Upper lobe of left lung (tissue), 6 donors: ENCODE measurements around the gene MTCL1. TPM values are rescaled to one million over a fixed set of nuclear protein-coding genes. Genes with fewer than 3 reads are reported as not detected.

Source experiments
- ATAC-seq, 2 donors: fragments of 200-7000 bp; cut with Tn5 transposase; one replicate each; pipeline ENCODE4 v1.9.1; 2022; ENCODE audit warnings: mild to moderate bottlenecking in 2 of 2, moderate library complexity in 2 of 2; ENCODE audit not compliant: low FRiP score in 2 of 2
- DNase-seq, 2 donors: peaks; one replicate each; pipeline ENCODE4 v3.0.0-alpha.2; 2019 to 2020
- H3K27ac ChIP-seq, 4 donors: fragments of 200-600 bp; sonication (generic); one replicate each; pipeline ENCODE4 v1.5.1; 2016 to 2019
- H3K27me3 ChIP-seq, 4 donors: fragments of 200-600 bp; sonication (generic); one replicate each; pipeline ENCODE4 v1.5.1; 2017 to 2019
- H3K36me3 ChIP-seq, 4 donors: fragments of 200-600 bp; sonication (generic); one replicate each; pipeline ENCODE4 v1.5.1; 2016 to 2019
- H3K4me1 ChIP-seq, 4 donors: fragments of 200-600 bp; sonication (generic); one replicate each; pipeline ENCODE4 v1.5.1; 2018 to 2019
- H3K4me3 ChIP-seq, 4 donors: fragments of 200-600 bp; sonication (generic); one replicate each; pipeline ENCODE4 v1.5.1; 2017 to 2019; ENCODE audit warnings: mild to moderate bottlenecking in 2 of 4, moderate library complexity in 1 of 4
- H3K9me3 ChIP-seq, 4 donors: fragments of 200-600 bp; sonication (generic); one replicate each; pipeline ENCODE4 v1.5.1; 2018 to 2019
- CTCF ChIP-seq, 6 experiments: fragments of 450-650 bp in 4 of 6; fragments of 200-600 bp in 2 of 6; sonication (generic) in 2 of 6; IDR thresholded peaks; one replicate each; pipeline ENCODE4 v1.5.1; 2016 to 2019; ENCODE audit warnings: antibody characterized with exemption in 6 of 6
- EP300 ChIP-seq, 4 donors: sonication (generic); formaldehyde crosslinking; IDR thresholded peaks; one replicate each; pipeline ENCODE4 v1.5.1; 2017; ENCODE audit warnings: antibody characterized with exemption in 4 of 4, control low read depth in 2 of 4
- POLR2A ChIP-seq, 4 donors: fragments of 450-650 bp; IDR thresholded peaks; one replicate each; pipeline ENCODE4 v1.5.1; 2016 to 2017; ENCODE audit warnings: antibody characterized with exemption in 4 of 4, mild to moderate bottlenecking in 2 of 4
- POLR2AphosphoS5 ChIP-seq, 2 donors: sonication (generic); formaldehyde crosslinking; IDR thresholded peaks; one replicate each; pipeline ENCODE4 v1.5.1; 2017; ENCODE audit warnings: antibody characterized with exemption in 2 of 2
- WGBS, 2 donors: methylation state at CpG; one replicate each; pipeline ENCODE4 v1.1.5; 2017 to 2018; 5-methylcytosine and 5-hydroxymethylcytosine counted together
- total RNA-seq, 6 donors: library from RNA; depleted of rRNA in 4 of 6; stranded (reverse); fragments of >200 nt in 4 of 6; gene quantifications; one replicate each; pipeline versions ENCODE4 v1.1.0 to v1.2.1, GENCODE V29; 2016 to 2021
- donor health status: DM: no; HTN: no; CAD: no; lungs with moderate emphysema.
- donor health status: DM: no; HTN: yes; CAD: no; lungs with severe emphysema.

Gene MTCL1
- total RNA-seq, 6 donors from 2014 or later: 4.5 to 17.9 (median 8.1) TPM

DNA sequence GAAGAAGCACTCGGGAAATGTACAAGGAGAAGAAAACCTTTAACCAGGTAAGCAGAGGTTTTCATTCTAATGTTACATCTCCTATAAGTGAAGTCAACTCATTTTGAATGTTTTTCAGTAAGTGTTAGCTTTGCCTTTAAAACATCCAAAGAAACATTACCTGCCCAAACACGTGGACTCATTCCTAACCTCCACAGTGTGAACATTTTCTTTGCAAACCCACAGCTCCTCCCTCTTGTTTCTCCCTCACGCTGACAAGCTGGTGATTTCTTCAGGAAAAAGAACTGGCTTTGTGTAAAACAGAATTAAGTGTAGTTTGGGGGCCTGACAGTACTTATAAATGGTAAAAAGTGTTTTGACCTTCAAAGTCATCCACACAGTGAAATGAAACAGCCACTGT lies 72.5 kb downstream of the MTCL1 start:
- ATAC-seq (no peak), DNase-seq (no peak)
- 54 to 56% methylated on average over 3 of the region's 3 CpGs for WGBS, 2 donors
- no peaks in the 10 kb centered on the region for H3K27me3 ChIP-seq
- no peak overlapping the region for H3K27ac ChIP-seq
- no peaks in the 10 kb centered on the region for H3K9me3 ChIP-seq
- TF ChIP-seq POLR2A (IDR thresholded peaks at IDR 0.05) (no peak), CTCF (IDR thresholded peaks at IDR 0.05) (no peak), POLR2AphosphoS5 (IDR thresholded peaks at IDR 0.05) (no peak)
- H3K4me1 ChIP-seq: no peaks in the 10 kb centered on the region
- H3K36me3 ChIP-seq: no peaks in the 10 kb centered on the region
- no peak overlapping the region for H3K4me3 ChIP-seq

GRCh38 chr18:8778386-8778785 lies 73.0 kb downstream of the MTCL1 start:
- TF ChIP-seq POLR2A (IDR thresholded peaks at IDR 0.05) (no peak), POLR2AphosphoS5 (IDR thresholded peaks at IDR 0.05) (no peak), EP300 (IDR thresholded peaks at IDR 0.05) (no peak), CTCF (IDR thresholded peaks at IDR 0.05) (no peak)
- no peak overlapping the region for H3K27ac ChIP-seq
- no peaks in the 10 kb centered on the region for H3K27me3 ChIP-seq
- no peaks in the 10 kb centered on the region for H3K4me1 ChIP-seq
- no peaks in the 10 kb centered on the region for H3K36me3 ChIP-seq
- 75 to 79% methylated on average over 3 of the region's 3 CpGs for WGBS, 2 donors
- no peaks in the 10 kb centered on the region for H3K9me3 ChIP-seq
- H3K4me3 ChIP-seq: no peak overlapping the region
- DNase-seq (no peak), ATAC-seq (no peak)

DNA sequence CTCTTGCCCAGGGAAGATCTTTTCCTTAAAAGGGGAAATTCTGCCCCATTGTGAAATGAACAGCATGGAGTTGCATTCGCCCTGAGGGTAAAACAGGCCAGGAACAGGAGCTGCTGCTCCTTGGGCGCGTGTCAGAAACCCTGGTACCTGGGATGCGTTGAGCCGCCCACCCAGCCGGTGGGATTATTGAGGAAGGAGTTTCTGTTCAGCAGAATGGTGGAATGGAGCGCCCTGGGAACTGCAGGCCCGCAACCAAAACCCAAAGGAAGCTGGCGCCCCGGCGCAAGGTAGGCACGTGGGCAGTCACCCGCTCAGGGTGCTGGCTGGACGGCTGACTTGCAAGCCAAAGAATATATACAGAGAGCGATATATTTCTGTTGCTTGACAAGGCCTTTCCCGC lies 73.5 kb downstream of the MTCL1 start:
- no peak overlapping the region for H3K27ac ChIP-seq
- H3K27me3 ChIP-seq: no peaks in the 10 kb centered on the region
- DNase-seq (no peak), ATAC-seq (no peak)
- H3K36me3 ChIP-seq: no peaks in the 10 kb centered on the region
- WGBS, 2 donors: 96 to 98% methylated on average over 6 to 16 of the region's 16 CpGs
- H3K4me3 ChIP-seq: no peak overlapping the region
- H3K4me1 ChIP-seq: no peaks in the 10 kb centered on the region
- H3K9me3 ChIP-seq: no peaks in the 10 kb centered on the region
- TF ChIP-seq CTCF (IDR thresholded peaks at IDR 0.05) (no peak), POLR2A (IDR thresholded peaks at IDR 0.05) (no peak), EP300 (IDR thresholded peaks at IDR 0.05) (no peak), POLR2AphosphoS5 (IDR thresholded peaks at IDR 0.05) (no peak)

GRCh38 chr18:8779251-8779650 lies 73.9 kb downstream of the MTCL1 start:
- no peaks in the 10 kb centered on the region for H3K36me3 ChIP-seq
- ATAC-seq (no peak), DNase-seq (no peak)
- H3K27me3 ChIP-seq: no peaks in the 10 kb centered on the region
- WGBS, 2 donors: 91 to 94% methylated on average over 14 of the region's 14 CpGs
- no peak overlapping the region for H3K27ac ChIP-seq
- H3K9me3 ChIP-seq: no peaks in the 10 kb centered on the region
- no peak overlapping the region for H3K4me3 ChIP-seq
- no peaks in the 10 kb centered on the region for H3K4me1 ChIP-seq
- TF ChIP-seq POLR2AphosphoS5 (IDR thresholded peaks at IDR 0.05): no peak
- TF ChIP-seq POLR2A (IDR thresholded peaks at IDR 0.05): no peak
- TF ChIP-seq CTCF (IDR thresholded peaks at IDR 0.05): no peak
- no peak for TF ChIP-seq EP300 (IDR thresholded peaks at IDR 0.05)

GRCh38 chr18:8780227-8780626 lies 74.9 kb downstream of the MTCL1 start:
- H3K4me3 ChIP-seq: no peak overlapping the region
- ATAC-seq: no peak
- no peaks in the 10 kb centered on the region for H3K4me1 ChIP-seq
- no peaks in the 10 kb centered on the region for H3K27me3 ChIP-seq
- no peak overlapping the region for H3K27ac ChIP-seq
- TF ChIP-seq EP300 (IDR thresholded peaks at IDR 0.05) (no peak), POLR2AphosphoS5 (IDR thresholded peaks at IDR 0.05) (no peak), CTCF (IDR thresholded peaks at IDR 0.05) (no peak), POLR2A (IDR thresholded peaks at IDR 0.05) (no peak)
- 75 to 82% methylated on average over 6 of the region's 6 CpGs for WGBS, 2 donors
- no peaks in the 10 kb centered on the region for H3K9me3 ChIP-seq
- DNase-seq: peak in 1 of 2 donors; percentile 48
- H3K36me3 ChIP-seq: no peaks in the 10 kb centered on the region
